IMR-90 (cell line): ENCODE data around the gene L3MBTL3. TPM values are rescaled to one million over a fixed set of nuclear protein-coding genes. Genes with fewer than 3 reads are reported as not detected.

Source experiments
- ATAC-seq: fragments of 200-7000 bp; cut with Tn5 transposase; 2 replicates; pipeline ENCODE4 v1.9.1; 2020; ENCODE audit warnings: low read depth, mild to moderate bottlenecking, moderate library complexity
- BruUV-seq: library from RNA; stranded (reverse); fragments of 400-500 nt; replicated peaks from 2 replicates; lab custom pipeline; 2021; lab: Mats Ljungman, UMichigan
- CTCF ChIA-PET: fragments of 300-600 bp; formaldehyde crosslinking; extraction: SDS; loops from one replicate; lab custom pipeline; 2021; ENCODE audit warnings: antibody characterized with exemption; lab: Yijun Ruan, JAX
- POLR2A ChIA-PET: fragments of 300-600 bp; sonication (Branson Sonifier 250); formaldehyde crosslinking; loops from one replicate; lab custom pipeline; 2022; ENCODE audit warnings: antibody characterized with exemption; ENCODE audit not compliant: unreplicated experiment; lab: Charles Lee
- DNase-seq: peaks from one replicate; pipeline ENCODE4 v3.0.0; 2013
- H2AFZ ChIP-seq: replicated peaks from 2 replicates; pipeline ENCODE3; 2013; ENCODE audit warnings: low read length, mild to moderate bottlenecking; ENCODE audit not compliant: poor library complexity
- H2AK5ac ChIP-seq: 2 replicates; pipeline ENCODE4 v1.6.1; 2013; ENCODE audit warnings: low read depth, low read length, inconsistent platforms
- H2AK9ac ChIP-seq: replicated peaks from 2 replicates; pipeline ENCODE3; 2013; ENCODE audit warnings: mild to moderate bottlenecking, low read depth, low read length, moderate library complexity; ENCODE audit not compliant: poor library complexity
- H2BK120ac ChIP-seq: 2 replicates; pipeline ENCODE4 v1.6.1; 2013; ENCODE audit warnings: low read depth, low read length, inconsistent platforms
- H2BK15ac ChIP-seq: 3 replicates; pipeline ENCODE4 v1.6.1; 2013; ENCODE audit warnings: low read depth, low read length, inconsistent platforms
- H2BK20ac ChIP-seq: 2 replicates; pipeline ENCODE4 v1.6.1; 2013; ENCODE audit warnings: low read depth, mild to moderate bottlenecking, inconsistent platforms, low read length, moderate library complexity
- H2BK5ac ChIP-seq: 2 replicates; pipeline ENCODE4 v1.6.1; 2013; ENCODE audit warnings: mild to moderate bottlenecking, low read depth, low read length, inconsistent platforms; ENCODE audit not compliant: poor library complexity, severe bottlenecking
- H3K14ac ChIP-seq: replicated peaks from 2 replicates; pipeline ENCODE4 v1.6.1; 2013; ENCODE audit warnings: low read depth, low read length, inconsistent platforms
- H3K18ac ChIP-seq: 2 replicates; pipeline ENCODE4 v1.6.1; 2013; ENCODE audit warnings: low read depth, low read length, control low read depth
- H3K23ac ChIP-seq: 2 replicates; pipeline ENCODE4 v1.6.1; 2013; ENCODE audit warnings: low read depth, low read length, inconsistent platforms
- H3K27ac ChIP-seq: 2 replicates; pipeline ENCODE4 v1.5.1; 2013; ENCODE audit warnings: mild to moderate bottlenecking, control low read depth, low read length; ENCODE audit not compliant: insufficient read depth
- H3K27me3 ChIP-seq: 2 replicates; pipeline ENCODE4 v1.6.1; 2013; ENCODE audit warnings: low read length; ENCODE audit not compliant: control insufficient read depth, insufficient read depth
- H3K36me3 ChIP-seq: 2 replicates; pipeline ENCODE4 v1.6.1; 2013; ENCODE audit warnings: low read length, mixed read lengths; ENCODE audit not compliant: control insufficient read depth, insufficient read depth
- H3K4ac ChIP-seq: 2 replicates; pipeline ENCODE4 v1.6.1; 2013; ENCODE audit warnings: low read depth, low read length, inconsistent platforms
- H3K4me1 ChIP-seq: 2 replicates; pipeline ENCODE4 v1.6.1; 2013; ENCODE audit warnings: low read length, mixed read lengths; ENCODE audit not compliant: control insufficient read depth, insufficient read depth
- H3K4me2 ChIP-seq: 2 replicates; pipeline ENCODE4 v1.6.1; 2013; ENCODE audit warnings: low read depth, mild to moderate bottlenecking, control low read depth, low read length, moderate library complexity
- H3K4me3 ChIP-seq: 2 replicates; pipeline ENCODE4 v1.5.1; 2013; ENCODE audit warnings: low read depth, mild to moderate bottlenecking, control low read depth, low read length, moderate library complexity; ENCODE audit not compliant: insufficient read depth
- H3K56ac ChIP-seq: 2 replicates; pipeline ENCODE4 v1.6.1; 2013; ENCODE audit warnings: low read length, inconsistent platforms; ENCODE audit not compliant: insufficient read depth; ENCODE audit errors: extremely low read depth
- H3K79me1 ChIP-seq, 2 experiments: 2 replicates each; pipeline ENCODE4 v1.6.1; 2013; ENCODE audit warnings: low read length in 2 of 2, inconsistent platforms in 1 of 2, low read depth in 1 of 2
- H3K9ac ChIP-seq: 2 replicates; pipeline ENCODE4 v1.6.1; 2013; ENCODE audit warnings: low read depth, low read length, control low read depth
- H3K9me1 ChIP-seq: 2 replicates; pipeline ENCODE4 v1.6.1; 2013; ENCODE audit warnings: low read length, inconsistent platforms; ENCODE audit not compliant: insufficient read depth
- H3K9me3 ChIP-seq: 2 replicates; pipeline ENCODE4 v1.6.1; 2013; ENCODE audit warnings: low read length; ENCODE audit not compliant: control insufficient read depth, insufficient read depth
- H4K20me1 ChIP-seq: 2 replicates; pipeline ENCODE4 v1.6.1; 2013; ENCODE audit warnings: low read length, inconsistent platforms; ENCODE audit not compliant: insufficient read depth
- H4K5ac ChIP-seq: 2 replicates; pipeline ENCODE4 v1.6.1; 2013; ENCODE audit warnings: mild to moderate bottlenecking, low read depth, low read length, control low read depth
- H4K8ac ChIP-seq, 2 experiments: 2 replicates each; pipeline ENCODE4 v1.6.1; 2013; ENCODE audit warnings: low read depth in 2 of 2, low read length in 2 of 2, control low read depth in 1 of 2, inconsistent platforms in 1 of 2
- H4K91ac ChIP-seq: 2 replicates; pipeline ENCODE4 v1.6.1; 2013; ENCODE audit warnings: low read depth, low read length, inconsistent platforms; ENCODE audit not compliant: insufficient read depth
- BHLHE40 ChIP-seq: fragments of 150-350 bp; IDR thresholded peaks from 2 replicates; pipeline ENCODE4 v1.6.1; 2016; ENCODE audit warnings: mild to moderate bottlenecking, low read depth, low read length
- CEBPB ChIP-seq: IDR thresholded peaks from 2 replicates; pipeline ENCODE4 v1.6.1; 2012; ENCODE audit warnings: low read depth, low read length, improper control_type of control experiment
- ELK1 ChIP-seq: fragments of 150-350 bp; IDR thresholded peaks from 2 replicates; pipeline ENCODE4 v1.6.1; 2016; ENCODE audit warnings: low read depth, mild to moderate bottlenecking, low read length, moderate library complexity, borderline replicate concordance
- FOS ChIP-seq: fragments of 150-350 bp; IDR thresholded peaks from 2 replicates; pipeline ENCODE4 v1.6.1; 2016; ENCODE audit warnings: low read depth, low read length
- MAZ ChIP-seq: IDR thresholded peaks from 2 replicates; pipeline ENCODE4 v1.6.1; 2012; ENCODE audit warnings: low read depth, mild to moderate bottlenecking, low read length, improper control_type of control experiment, moderate library complexity, borderline replicate concordance
- NFE2L2 ChIP-seq: fragments of 150-350 bp; IDR thresholded peaks from 2 replicates; pipeline ENCODE4 v1.6.1; 2016; ENCODE audit warnings: low read depth, mild to moderate bottlenecking, low read length
- RCOR1 ChIP-seq: IDR thresholded peaks from 2 replicates; pipeline ENCODE4 v1.6.1; 2012; ENCODE audit warnings: mild to moderate bottlenecking, low read length, improper control_type of control experiment; ENCODE audit not compliant: insufficient replicate concordance
- SMC3 ChIP-seq: fragments of 150-350 bp; IDR thresholded peaks from 2 replicates; pipeline ENCODE4 v1.6.1; 2016; ENCODE audit warnings: low read depth, mild to moderate bottlenecking, antibody characterized with exemption, low read length, moderate library complexity
- WGBS, 2 experiments: methylation state at CpG; one replicate each; pipeline versions ENCODE4 v1.1.5 to v1.1.7; 2013; ENCODE audit warnings: missing lambda C conversion rate in 2 of 2; ENCODE audit not compliant: insufficient read length in 1 of 2; ENCODE audit errors: extremely low coverage in 2 of 2; 5-methylcytosine and 5-hydroxymethylcytosine counted together
- dilution Hi-C: fragments of 300-500 bp; cut with HindIII; formaldehyde crosslinking; loops from one replicate; pipeline ENCODE4 v1.14.3; 2018; ENCODE audit warnings: low sequenced_read_pairs; ENCODE audit not compliant: unreplicated experiment
- in situ Hi-C: fragments of 300-500 bp; cut with MboI; formaldehyde crosslinking; loops from 3 replicates; pipeline ENCODE4 v1.14.3; 2019; ENCODE audit warnings: low sequenced_read_pairs, inconsistent platforms, mixed read lengths
- intact Hi-C: fragments of 100-400 bp; cut with micrococcal nuclease; formaldehyde crosslinking; loops from 2 replicates; pipeline ENCODE4 v1.10.0; 2022
- polyA plus RNA-seq, 3 experiments: library from polyadenylated mRNA; depleted of rRNA; stranded (reverse); fragments of >200 nt; gene quantifications; 2 replicates each; pipeline ENCODE4 v1.2.3, GENCODE V29; 2012; ENCODE audit warnings: low replicate concordance in 1 of 3
- total RNA-seq: library from RNA; depleted of rRNA; stranded (reverse); fragments of >200 nt; gene quantifications from 2 replicates; pipeline ENCODE4 v1.2.3, GENCODE V29; 2012

L3MBTL3 gene
- total and polyA plus RNA-seq, 2 of the 4 experiments (the other 2 are of a cell fraction): 7.2 to 10.9 TPM

GRCh38 chr6:130098317-130098716, 79.9 kb downstream of the L3MBTL3 start:
- Histone ChIP-seq H3K79me1 (no peaks in the 10 kb centered on the region), H4K5ac (no peak overlapping the region), H3K56ac (no peak overlapping the region), H4K8ac (no peak overlapping the region), H3K27ac (no peak overlapping the region), H3K4me1 (no peaks in the 10 kb centered on the region), H3K4ac (no peak overlapping the region), H3K4me3 (no peak overlapping the region), H3K18ac (no peak overlapping the region), H2AFZ (no peak overlapping the region), H2BK5ac (no peak overlapping the region), H3K9me3 (no peaks in the 10 kb centered on the region), H3K9me1 (peaks cover 3% of the 10 kb centered on the region; the same call in 1 of the 2 replicates), H3K23ac (no peak overlapping the region), H3K4me2 (no peak overlapping the region), H2BK120ac (no peak overlapping the region), H3K27me3 (no peaks in the 10 kb centered on the region), H4K91ac (no peak overlapping the region), H2AK5ac (no peak overlapping the region), H2AK9ac (no peak overlapping the region), H3K36me3 (peaks cover 4% of the 10 kb centered on the region), H3K9ac (no peak overlapping the region), H2BK15ac (no peak overlapping the region), H3K14ac (no peak overlapping the region), H4K20me1 (no peaks in the 10 kb centered on the region), H2BK20ac (no peak overlapping the region)
- intact Hi-C loops (no loop called here), dilution Hi-C loops (no loop called here), in situ Hi-C loops (no loop called here)
- CTCF ChIA-PET: no interaction called here
- TF ChIP-seq RCOR1: no peak
- TF ChIP-seq MAZ: no peak
- TF ChIP-seq BHLHE40: no peak
- TF ChIP-seq NFE2L2: no peak
- no peak for TF ChIP-seq CEBPB
- TF ChIP-seq FOS: no peak
- no peak for TF ChIP-seq SMC3
- TF ChIP-seq ELK1: no peak
- no CpG with 5 or more reads among the region's 4 CpGs for WGBS, 2 experiments
- BruUV-seq: no TSS peak
- DNase-seq: no peak
- no peak for ATAC-seq
- POLR2A ChIA-PET: no interaction called here
